HUES6 (cell line): ENCODE data around the gene KCNH6.

Source experiments
- H3K27ac ChIP-seq: 2 replicates; pipeline ENCODE4 v1.7.0; 2013; ENCODE audit warnings: low read depth, mild to moderate bottlenecking, low read length, inconsistent platforms
- H3K27me3 ChIP-seq: 2 replicates; pipeline ENCODE4 v1.6.1; 2013; ENCODE audit warnings: low read length; ENCODE audit not compliant: control insufficient read depth, insufficient read depth
- H3K36me3 ChIP-seq: 2 replicates; pipeline ENCODE4 v1.6.1; 2013; ENCODE audit warnings: low read length; ENCODE audit not compliant: control insufficient read depth, insufficient read depth
- H3K4me1 ChIP-seq: 2 replicates; pipeline ENCODE4 v1.6.1; 2013; ENCODE audit warnings: low read length; ENCODE audit not compliant: control insufficient read depth, insufficient read depth
- H3K4me3 ChIP-seq: 2 replicates; pipeline ENCODE4 v1.5.1; 2013; ENCODE audit warnings: low read depth, low read length
- H3K9ac ChIP-seq: one replicate; pipeline ENCODE4 v1.6.1; 2013; ENCODE audit warnings: mild to moderate bottlenecking, low read length
- H3K9me3 ChIP-seq: 2 replicates; pipeline ENCODE4 v1.6.1; 2013; ENCODE audit warnings: low read depth, low read length; ENCODE audit not compliant: control insufficient read depth, insufficient read depth

Gene KCNH6

DNA sequence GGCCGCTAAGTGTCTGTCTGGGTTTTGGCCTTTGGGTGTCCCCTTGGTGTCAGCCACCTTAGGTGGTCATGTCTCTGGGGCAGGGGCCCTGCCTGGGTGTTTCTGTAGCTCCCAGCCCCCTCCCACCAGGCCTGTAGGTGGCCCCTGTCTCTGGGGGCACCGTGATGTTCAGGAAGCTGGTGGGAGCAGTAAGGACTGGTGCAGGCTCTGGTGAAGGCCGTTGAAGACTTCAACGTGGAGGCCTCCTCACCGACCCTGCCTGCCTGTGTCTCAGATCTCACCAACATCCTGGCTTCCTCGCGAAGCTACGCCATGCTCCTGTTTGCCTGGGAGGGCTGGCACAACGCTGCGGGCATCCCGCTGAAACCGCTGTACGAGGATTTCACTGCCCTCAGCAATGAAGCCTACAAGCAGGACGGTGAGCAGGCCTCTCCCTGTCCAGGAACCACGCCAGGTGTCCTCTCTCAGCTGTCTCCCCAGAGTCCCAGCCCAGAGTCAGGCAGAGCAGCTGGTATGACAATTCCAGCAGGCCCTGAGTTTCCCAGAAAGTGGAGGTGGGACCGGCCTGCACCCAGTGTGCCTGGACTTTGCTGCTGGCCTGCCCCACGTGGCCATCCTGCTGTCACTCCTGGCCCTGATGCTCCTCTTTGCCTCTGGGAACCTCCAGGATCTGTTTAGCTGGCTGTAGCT lies 43.5 kb upstream of the KCNH6 start:
- Histone ChIP-seq H3K27me3 (peaks cover 27% of the 10 kb centered on the region), H3K27ac (no peak overlapping the region), H3K4me3 (no peak overlapping the region), H3K9me3 (no peaks in the 10 kb centered on the region), H3K4me1 (peaks cover 27% of the 10 kb centered on the region), H3K9ac (no peak overlapping the region), H3K36me3 (no peaks in the 10 kb centered on the region)

DNA sequence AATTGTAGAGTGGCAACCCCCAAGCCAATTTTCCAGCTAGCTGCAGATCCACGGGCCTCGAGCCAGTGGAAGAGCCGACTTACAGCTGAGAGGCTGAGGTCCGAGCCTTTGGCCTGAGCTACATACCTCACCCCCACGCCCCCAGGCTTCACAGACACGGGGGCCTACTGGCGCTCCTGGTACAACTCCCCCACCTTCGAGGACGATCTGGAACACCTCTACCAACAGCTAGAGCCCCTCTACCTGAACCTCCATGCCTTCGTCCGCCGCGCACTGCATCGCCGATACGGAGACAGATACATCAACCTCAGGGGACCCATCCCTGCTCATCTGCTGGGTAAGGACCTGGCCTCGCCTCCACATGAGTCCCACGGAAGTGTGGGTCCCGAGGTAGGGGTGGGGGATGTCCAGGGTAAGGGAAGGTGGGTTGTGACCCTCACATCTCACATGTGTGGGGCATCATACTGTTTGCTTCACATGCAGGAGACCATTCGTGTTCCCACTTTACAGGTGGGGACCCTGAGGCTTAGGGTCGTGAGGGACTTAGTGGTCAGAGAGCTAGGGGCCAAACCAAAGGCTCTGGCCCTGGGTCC lies 42.9 kb upstream of the KCNH6 start:
- Histone ChIP-seq H3K27ac (no peak overlapping the region), H3K4me3 (no peak overlapping the region), H3K27me3 (peaks cover 26% of the 10 kb centered on the region), H3K9ac (no peak overlapping the region), H3K4me1 (peaks cover 21% of the 10 kb centered on the region), H3K9me3 (no peaks in the 10 kb centered on the region), H3K36me3 (no peaks in the 10 kb centered on the region)

DNA sequence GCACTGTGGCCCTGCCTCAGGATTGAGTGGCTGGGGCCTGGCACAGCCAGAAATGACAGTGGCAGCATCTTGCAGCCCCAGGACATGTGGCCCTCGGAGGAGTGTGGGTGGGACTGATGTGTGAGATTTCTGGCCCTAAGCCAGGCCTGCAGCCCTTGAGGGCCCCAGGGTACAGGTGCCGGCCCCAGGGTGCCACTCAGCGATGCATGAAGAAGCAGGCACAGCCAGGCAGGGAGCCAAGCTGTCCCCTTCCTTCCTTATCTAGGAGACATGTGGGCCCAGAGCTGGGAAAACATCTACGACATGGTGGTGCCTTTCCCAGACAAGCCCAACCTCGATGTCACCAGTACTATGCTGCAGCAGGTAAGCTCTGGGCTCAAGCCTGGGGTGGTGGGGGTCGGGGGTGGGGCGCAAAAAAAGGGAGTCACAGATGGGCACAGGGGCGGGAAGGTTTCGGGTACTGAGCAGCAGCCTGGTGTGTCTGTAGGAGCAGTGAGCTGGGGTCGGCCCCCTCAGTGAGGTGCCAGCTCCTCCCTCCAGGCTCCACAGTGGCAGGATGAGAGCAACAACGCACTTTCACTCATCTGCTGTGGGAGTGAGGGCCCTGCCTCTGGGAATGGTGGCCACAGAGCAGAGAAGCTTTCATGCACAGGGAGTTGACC lies 42.2 kb upstream of the KCNH6 start:
- Histone ChIP-seq H3K9ac (no peak overlapping the region), H3K4me3 (no peak overlapping the region), H3K9me3 (no peaks in the 10 kb centered on the region), H3K4me1 (peaks cover 15% of the 10 kb centered on the region), H3K27me3 (peaks cover 19% of the 10 kb centered on the region), H3K27ac (no peak overlapping the region), H3K36me3 (no peaks in the 10 kb centered on the region)

DNA sequence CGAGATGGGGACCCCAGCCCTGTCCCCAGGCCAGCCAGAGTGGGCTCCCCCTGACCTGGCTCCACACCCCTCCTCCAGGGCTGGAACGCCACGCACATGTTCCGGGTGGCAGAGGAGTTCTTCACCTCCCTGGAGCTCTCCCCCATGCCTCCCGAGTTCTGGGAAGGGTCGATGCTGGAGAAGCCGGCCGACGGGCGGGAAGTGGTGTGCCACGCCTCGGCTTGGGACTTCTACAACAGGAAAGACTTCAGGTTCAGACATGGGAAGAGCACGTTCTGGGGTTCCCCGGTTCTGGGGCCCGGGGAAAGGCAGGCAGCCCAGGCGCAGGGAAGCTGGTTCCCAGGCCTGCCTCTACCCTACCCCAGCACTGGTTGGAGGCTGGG lies 41.7 kb upstream of the KCNH6 start:
- H3K4me3 ChIP-seq: no peak overlapping the region
- H3K9me3 ChIP-seq: no peaks in the 10 kb centered on the region
- H3K27me3 ChIP-seq: peaks cover 16% of the 10 kb centered on the region
- no peak overlapping the region for H3K27ac ChIP-seq
- H3K4me1 ChIP-seq: peaks cover 12% of the 10 kb centered on the region
- H3K9ac ChIP-seq: no peak overlapping the region
- H3K36me3 ChIP-seq: no peaks in the 10 kb centered on the region

DNA sequence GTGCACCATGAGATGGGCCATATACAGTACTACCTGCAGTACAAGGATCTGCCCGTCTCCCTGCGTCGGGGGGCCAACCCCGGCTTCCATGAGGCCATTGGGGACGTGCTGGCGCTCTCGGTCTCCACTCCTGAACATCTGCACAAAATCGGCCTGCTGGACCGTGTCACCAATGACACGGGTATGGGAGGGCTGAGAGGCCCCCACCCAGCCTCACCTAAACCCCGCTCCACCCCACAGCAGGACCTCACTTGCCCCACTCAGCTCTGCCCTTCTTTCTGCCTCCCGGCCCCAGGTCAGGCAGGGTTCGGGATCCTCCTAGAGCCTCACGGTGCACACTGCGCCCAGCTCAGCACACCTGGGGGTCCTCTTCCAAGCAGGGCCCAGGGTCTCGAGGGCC lies 40.6 kb upstream of the KCNH6 start:
- no peaks in the 10 kb centered on the region for H3K9me3 ChIP-seq
- no peaks in the 10 kb centered on the region for H3K36me3 ChIP-seq
- H3K27ac ChIP-seq: no peak overlapping the region
- no peak overlapping the region for H3K9ac ChIP-seq
- H3K4me3 ChIP-seq: no peak overlapping the region
- H3K27me3 ChIP-seq: peaks cover 13% of the 10 kb centered on the region
- H3K4me1 ChIP-seq: peaks cover 10% of the 10 kb centered on the region

DNA sequence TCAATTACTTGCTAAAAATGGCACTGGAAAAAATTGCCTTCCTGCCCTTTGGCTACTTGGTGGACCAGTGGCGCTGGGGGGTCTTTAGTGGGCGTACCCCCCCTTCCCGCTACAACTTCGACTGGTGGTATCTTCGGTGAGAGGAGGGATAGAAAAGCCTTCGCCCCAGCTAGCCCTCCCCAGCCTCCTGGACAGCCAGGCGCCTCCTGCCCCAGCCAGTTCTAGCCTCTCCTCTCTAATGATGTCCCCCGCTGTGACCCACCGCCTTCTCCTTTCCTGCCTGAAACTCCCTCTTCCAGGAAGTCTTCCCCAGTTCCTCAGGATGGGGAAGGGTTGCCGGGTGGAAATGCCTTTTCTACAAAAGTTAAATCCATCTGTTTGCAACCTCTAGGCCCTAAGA lies 40.1 kb upstream of the KCNH6 start:
- H3K27ac ChIP-seq: no peak overlapping the region
- peaks cover 8% of the 10 kb centered on the region for H3K27me3 ChIP-seq
- no peaks in the 10 kb centered on the region for H3K36me3 ChIP-seq
- no peak overlapping the region for H3K4me3 ChIP-seq
- H3K4me1 ChIP-seq: peaks cover 5% of the 10 kb centered on the region
- no peak overlapping the region for H3K9ac ChIP-seq
- no peaks in the 10 kb centered on the region for H3K9me3 ChIP-seq

DNA sequence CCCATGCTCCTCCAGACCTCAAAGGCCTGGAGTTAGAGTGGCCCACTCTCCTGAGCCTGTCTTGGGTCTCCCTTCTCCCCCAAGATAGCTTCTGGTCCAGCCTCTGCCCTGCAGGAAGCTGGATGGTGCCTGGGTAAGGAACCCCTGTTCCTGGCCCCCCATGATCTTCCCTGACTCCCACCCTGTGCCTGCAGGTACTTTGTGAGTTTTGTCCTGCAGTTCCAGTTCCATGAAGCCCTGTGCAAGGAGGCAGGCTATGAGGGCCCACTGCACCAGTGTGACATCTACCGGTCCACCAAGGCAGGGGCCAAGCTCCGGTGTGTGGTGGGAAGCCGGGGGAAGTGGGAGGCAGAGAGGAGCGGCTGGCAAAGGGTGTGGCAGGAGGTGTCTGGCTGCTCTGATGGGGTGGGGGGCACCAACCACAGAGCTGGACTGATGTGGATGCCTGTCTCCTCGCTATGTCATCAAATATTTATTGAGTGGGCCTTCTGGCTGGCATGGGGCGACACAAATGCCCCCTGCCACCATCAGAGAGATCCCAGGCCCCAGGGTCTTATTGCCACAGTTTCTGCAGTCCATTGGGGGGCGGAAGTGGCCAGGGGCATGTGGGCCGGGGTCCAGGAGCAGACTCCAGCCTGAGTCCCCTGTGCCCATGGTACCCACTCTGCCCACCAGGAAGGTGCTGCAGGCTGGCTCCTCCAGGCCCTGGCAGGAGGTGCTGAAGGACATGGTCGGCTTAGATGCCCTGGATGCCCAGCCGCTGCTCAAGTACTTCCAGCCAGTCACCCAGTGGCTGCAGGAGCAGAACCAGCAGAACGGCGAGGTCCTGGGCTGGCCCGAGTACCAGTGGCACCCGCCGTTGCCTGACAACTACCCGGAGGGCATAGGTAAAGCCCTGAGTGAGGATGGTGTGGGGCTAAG lies 39.2 kb upstream of the KCNH6 start:
- Histone ChIP-seq H3K27ac (no peak overlapping the region), H3K9me3 (no peaks in the 10 kb centered on the region), H3K36me3 (no peaks in the 10 kb centered on the region), H3K4me3 (no peak overlapping the region), H3K9ac (no peak overlapping the region), H3K4me1 (no peaks in the 10 kb centered on the region; the same call in 1 of the 2 replicates), H3K27me3 (no peaks in the 10 kb centered on the region)

DNA sequence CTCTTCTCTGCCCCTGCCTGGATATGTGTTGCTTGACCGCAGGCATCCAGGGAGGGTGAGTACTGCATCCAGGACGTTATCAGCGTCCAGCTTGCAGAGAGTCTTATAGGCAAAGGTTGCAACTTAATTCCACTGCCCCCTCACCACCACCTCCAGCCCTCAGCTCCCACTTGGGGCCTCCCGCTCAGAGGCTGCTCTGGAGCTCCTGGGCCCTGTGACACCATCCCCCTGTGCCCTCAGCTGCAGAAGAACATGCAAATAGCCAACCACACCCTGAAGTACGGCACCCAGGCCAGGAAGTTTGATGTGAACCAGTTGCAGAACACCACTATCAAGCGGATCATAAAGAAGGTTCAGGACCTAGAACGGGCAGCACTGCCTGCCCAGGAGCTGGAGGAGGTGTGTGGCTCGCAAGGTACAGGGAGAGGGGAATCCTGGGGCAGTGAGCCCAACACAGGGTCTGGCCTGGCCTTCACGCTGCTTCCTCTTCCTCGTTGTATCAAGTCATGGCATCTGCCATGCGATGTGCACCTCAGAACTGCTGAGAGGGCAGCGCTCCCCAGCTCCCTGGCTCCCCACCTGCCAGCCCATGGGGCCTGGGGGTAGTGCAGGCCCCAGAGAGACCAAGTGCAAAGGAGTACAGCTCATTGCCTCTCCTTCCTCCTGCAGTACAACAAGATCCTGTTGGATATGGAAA lies 36.7 kb upstream of the KCNH6 start:
- Histone ChIP-seq H3K27me3 (no peaks in the 10 kb centered on the region; the same call in 1 of the 2 replicates), H3K4me3 (no peak overlapping the region), H3K27ac (no peak overlapping the region), H3K4me1 (no peaks in the 10 kb centered on the region; the same call in 1 of the 2 replicates), H3K9me3 (no peaks in the 10 kb centered on the region), H3K36me3 (no peaks in the 10 kb centered on the region), H3K9ac (no peak overlapping the region)

DNA sequence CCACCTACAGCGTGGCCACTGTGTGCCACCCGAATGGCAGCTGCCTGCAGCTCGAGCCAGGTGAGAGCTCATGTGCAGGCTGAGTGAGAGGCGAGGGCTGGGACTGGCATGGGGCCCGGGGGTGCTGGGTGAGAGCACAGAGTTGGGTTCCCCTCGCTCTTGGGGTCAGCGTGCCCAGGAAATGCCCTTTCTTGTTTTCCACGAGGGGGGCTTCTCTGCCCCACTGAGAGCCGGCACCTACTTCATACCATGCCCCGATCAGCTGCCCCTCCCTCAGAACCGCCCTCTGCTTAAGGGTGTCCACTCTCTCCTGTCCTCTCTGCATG lies 36.2 kb upstream of the KCNH6 start:
- Histone ChIP-seq H3K27me3 (no peaks in the 10 kb centered on the region; the same call in 1 of the 2 replicates), H3K9ac (no peak overlapping the region), H3K9me3 (no peaks in the 10 kb centered on the region), H3K36me3 (no peaks in the 10 kb centered on the region), H3K4me1 (no peaks in the 10 kb centered on the region; the same call in 1 of the 2 replicates), H3K4me3 (no peak overlapping the region), H3K27ac (no peak overlapping the region)

DNA sequence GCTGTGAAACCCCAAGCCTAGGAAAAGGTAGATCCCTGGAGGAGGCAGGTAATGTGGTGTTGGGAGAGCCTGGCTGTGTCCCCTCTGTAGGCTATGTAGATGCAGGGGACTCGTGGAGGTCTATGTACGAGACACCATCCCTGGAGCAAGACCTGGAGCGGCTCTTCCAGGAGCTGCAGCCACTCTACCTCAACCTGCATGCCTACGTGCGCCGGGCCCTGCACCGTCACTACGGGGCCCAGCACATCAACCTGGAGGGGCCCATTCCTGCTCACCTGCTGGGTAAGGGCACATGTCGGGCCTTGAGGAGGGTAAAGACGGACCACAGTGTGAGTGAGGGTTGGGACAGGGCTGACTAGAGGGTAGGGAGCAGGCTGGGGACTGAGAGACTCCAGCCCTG lies 34.3 kb upstream of the KCNH6 start:
- no peaks in the 10 kb centered on the region for H3K36me3 ChIP-seq
- H3K4me1 ChIP-seq: no peaks in the 10 kb centered on the region
- H3K27me3 ChIP-seq: no peaks in the 10 kb centered on the region; the same call in 1 of the 2 replicates
- no peaks in the 10 kb centered on the region for H3K9me3 ChIP-seq
- no peak overlapping the region for H3K9ac ChIP-seq
- H3K27ac ChIP-seq: no peak overlapping the region
- H3K4me3 ChIP-seq: no peak overlapping the region
